Colonic mucosa (tissue), 4 donors: ENCODE results near the gene CHML. TPM values are rescaled to one million over a fixed set of nuclear protein-coding genes. Genes with fewer than 3 reads are reported as not detected.

Source experiments
- DNase-seq: peaks from one replicate; pipeline ENCODE4 v3.0.0-alpha.2; 2020
- H3K27ac ChIP-seq: fragments of 200-600 bp; one replicate; pipeline ENCODE4 v1.8.0; 2021
- H3K27me3 ChIP-seq: fragments of 200-600 bp; one replicate; pipeline ENCODE4 v1.8.0; 2021
- H3K36me3 ChIP-seq: fragments of 200-600 bp; one replicate; pipeline ENCODE4 v1.8.0; 2021
- H3K4me1 ChIP-seq: fragments of 200-600 bp; one replicate; pipeline ENCODE4 v1.8.0; 2021; ENCODE audit warnings: mild to moderate bottlenecking
- H3K4me3 ChIP-seq: fragments of 200-600 bp; one replicate; pipeline ENCODE4 v1.8.0; 2021
- H3K9ac ChIP-seq, 2 donors: one replicate each; pipeline ENCODE4 v1.7.0; 2013; ENCODE audit warnings: control low read depth in 2 of 2, low read depth in 2 of 2, low read length in 2 of 2
- H3K9me3 ChIP-seq: fragments of 200-600 bp; one replicate; pipeline ENCODE4 v1.8.0; 2021
- intact Hi-C: fragments of 100-400 bp; cut with DNase I; formaldehyde crosslinking; loops from one replicate; pipeline ENCODE4 v1.14.1; 2022
- total RNA-seq, 2 donors: library from RNA; stranded (reverse); fragmentation: NEBNext Ultra II Directional in 1 of 2; extraction: Animal tissue kit (Norgen Biotek cat#: 25700) in 1 of 2; gene quantifications; one replicate each; pipeline ENCODE4 v1.2.1, GENCODE V29; 2021
- TF ChIP-seq, protein P1 (sequence below): fragments of 200-600 bp; IDR thresholded peaks from one replicate; pipeline ENCODE4 v1.8.0; 2022; ENCODE audit warnings: antibody characterized with exemption, mild to moderate bottlenecking
- donor health status: healthy.
- donor health status: DM: no; HTN: no; CAD: no.
- donor health status: DM: no; HTN: no; CAD: no.

CHML gene
- total RNA-seq, 2 donors from 2014 or later, result 5.7 to 10.6 TPM

DNA sequence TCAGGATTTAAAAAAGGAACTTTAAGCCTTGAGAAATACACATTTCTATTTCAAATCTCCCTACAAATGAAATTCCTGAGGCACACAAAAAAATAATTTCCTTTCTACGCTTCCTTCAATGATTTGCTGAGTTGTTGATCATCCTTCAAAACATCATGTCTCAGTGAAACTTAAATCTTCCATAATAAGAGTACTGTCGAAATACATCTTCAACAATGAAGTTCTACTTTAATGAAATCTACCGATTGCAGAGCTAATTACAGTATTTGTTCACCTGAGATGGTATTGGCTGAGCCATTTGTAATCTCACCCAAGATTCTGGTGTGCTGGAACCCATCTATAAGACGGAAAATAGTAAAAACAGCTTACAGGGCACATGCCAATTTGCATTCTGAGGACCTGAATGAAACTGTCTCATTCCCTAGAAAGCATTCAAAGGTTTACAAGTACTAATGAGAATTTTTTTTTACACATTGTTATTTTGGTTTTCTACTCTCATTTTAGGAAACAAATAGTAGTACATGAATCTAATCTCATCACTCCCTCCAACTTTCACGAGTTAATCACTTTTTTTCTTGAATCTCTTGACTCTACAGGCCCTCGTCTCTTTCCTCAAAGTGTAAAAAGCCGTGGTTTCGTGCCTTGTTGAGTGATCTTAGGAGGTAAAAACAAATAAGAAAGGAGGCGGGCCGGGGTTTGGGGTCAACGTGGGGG lies 1.1 kb downstream of the CHML start:
- TF ChIP-seq, protein P1, sequence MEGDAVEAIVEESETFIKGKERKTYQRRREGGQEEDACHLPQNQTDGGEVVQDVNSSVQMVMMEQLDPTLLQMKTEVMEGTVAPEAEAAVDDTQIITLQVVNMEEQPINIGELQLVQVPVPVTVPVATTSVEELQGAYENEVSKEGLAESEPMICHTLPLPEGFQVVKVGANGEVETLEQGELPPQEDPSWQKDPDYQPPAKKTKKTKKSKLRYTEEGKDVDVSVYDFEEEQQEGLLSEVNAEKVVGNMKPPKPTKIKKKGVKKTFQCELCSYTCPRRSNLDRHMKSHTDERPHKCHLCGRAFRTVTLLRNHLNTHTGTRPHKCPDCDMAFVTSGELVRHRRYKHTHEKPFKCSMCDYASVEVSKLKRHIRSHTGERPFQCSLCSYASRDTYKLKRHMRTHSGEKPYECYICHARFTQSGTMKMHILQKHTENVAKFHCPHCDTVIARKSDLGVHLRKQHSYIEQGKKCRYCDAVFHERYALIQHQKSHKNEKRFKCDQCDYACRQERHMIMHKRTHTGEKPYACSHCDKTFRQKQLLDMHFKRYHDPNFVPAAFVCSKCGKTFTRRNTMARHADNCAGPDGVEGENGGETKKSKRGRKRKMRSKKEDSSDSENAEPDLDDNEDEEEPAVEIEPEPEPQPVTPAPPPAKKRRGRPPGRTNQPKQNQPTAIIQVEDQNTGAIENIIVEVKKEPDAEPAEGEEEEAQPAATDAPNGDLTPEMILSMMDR, result no peak
- intact Hi-C loops, result no loop called here
- peak overlapping the region; percentile 82 for H3K4me3 ChIP-seq
- no peaks in the 10 kb centered on the region for H3K27me3 ChIP-seq
- no peaks in the 10 kb centered on the region for H3K4me1 ChIP-seq
- peak overlapping the region; percentile 5 to 85 for H3K9ac ChIP-seq
- peak overlapping the region; percentile 78 for H3K27ac ChIP-seq
- no peak for DNase-seq
- H3K9me3 ChIP-seq, result no peaks in the 10 kb centered on the region
- H3K36me3 ChIP-seq, result no peaks in the 10 kb centered on the region

DNA sequence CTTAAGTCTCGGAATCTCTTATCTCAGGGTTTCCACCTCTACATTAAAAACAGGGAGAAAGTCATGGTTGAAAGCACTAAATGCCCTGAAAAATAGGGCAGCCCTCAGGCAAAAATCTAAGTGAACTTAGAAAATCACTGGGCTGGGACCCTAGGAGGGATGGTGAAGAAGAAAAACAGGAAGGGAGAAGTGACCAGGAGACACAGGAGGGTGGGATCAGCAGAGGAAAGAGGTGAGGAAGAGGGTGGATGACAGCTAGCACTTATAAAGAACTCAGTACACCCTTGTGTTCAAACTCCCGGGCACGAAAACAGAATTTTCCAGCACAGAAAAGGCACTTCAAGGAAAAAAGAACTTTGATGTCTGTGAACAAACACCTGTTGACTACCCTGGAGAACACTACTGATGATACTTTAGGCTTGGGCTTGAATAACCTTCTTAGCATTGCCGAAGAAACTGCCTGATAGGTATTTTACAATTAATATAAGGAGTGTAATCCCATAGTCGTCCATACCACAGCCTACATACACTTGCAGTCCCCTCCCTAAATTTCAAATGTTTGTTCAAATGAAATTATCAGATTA lies 2.0 kb downstream of the CHML start:
- Histone ChIP-seq H3K4me3 (no peak overlapping the region), H3K9ac (no peak overlapping the region), H3K36me3 (no peaks in the 10 kb centered on the region), H3K9me3 (no peaks in the 10 kb centered on the region), H3K27ac (no peak overlapping the region), H3K4me1 (no peaks in the 10 kb centered on the region), H3K27me3 (no peaks in the 10 kb centered on the region)
- TF ChIP-seq, protein P1, result no peak
- intact Hi-C loops, result no loop called here
- DNase-seq, result no peak

DNA sequence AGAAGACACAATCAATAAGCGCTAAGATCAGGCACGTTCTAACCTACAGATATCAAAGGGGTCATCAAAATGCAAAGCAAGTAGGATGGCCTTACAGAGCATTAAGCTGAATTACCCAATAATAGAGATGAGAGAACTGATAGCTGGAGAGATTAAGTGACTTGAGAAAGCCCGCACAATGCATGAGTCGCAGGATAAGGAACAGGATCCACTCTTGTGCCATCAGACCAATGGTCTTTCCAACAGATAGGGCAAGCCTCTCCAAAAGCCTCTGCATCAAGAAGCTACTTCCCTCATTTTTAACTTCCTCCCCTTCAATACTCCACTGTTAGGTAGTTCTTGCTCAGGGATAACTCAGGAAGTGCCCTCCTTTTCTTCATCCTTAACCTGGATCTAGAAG lies 2.6 kb downstream of the CHML start:
- Histone ChIP-seq H3K9me3 (no peaks in the 10 kb centered on the region), H3K4me1 (no peaks in the 10 kb centered on the region), H3K27ac (no peak overlapping the region), H3K36me3 (no peaks in the 10 kb centered on the region), H3K27me3 (no peaks in the 10 kb centered on the region), H3K9ac (no peak overlapping the region), H3K4me3 (no peak overlapping the region)
- intact Hi-C loops, result no loop called here
- TF ChIP-seq, protein P1, result no peak
- DNase-seq, result no peak

DNA sequence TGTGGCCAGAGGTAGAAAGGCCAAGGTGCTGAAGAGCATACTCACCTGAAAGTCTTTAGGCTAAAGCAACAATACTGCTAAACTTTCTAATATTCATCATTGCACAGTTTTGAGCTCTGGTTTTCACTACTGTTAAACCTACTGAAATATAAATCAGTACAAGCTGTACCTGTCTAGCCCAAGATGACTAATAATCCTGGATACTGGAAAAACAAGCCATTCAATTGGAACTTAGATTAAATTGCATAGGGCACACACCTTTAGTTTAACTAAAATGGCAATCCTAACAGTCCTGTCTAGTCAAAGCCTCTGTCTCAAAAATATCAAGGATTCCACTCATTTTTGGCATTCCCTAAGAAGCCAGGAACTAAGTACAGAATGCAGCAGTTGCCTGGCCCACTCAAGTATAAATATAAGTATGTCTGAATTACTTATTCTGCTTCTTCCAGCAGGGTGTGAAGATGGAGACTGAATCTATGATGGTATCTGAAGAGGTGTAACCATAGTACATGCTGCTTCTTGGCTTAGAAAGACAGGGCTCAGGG lies 3.1 kb downstream of the CHML start:
- intact Hi-C loops, result no loop called here
- H3K4me3 ChIP-seq, result no peak overlapping the region
- no peak overlapping the region for H3K9ac ChIP-seq
- no peaks in the 10 kb centered on the region for H3K9me3 ChIP-seq
- H3K27me3 ChIP-seq, result no peaks in the 10 kb centered on the region
- no peak overlapping the region for H3K27ac ChIP-seq
- TF ChIP-seq, protein P1, result no peak
- no peaks in the 10 kb centered on the region for H3K4me1 ChIP-seq
- no peak for DNase-seq
- no peaks in the 10 kb centered on the region for H3K36me3 ChIP-seq

DNA sequence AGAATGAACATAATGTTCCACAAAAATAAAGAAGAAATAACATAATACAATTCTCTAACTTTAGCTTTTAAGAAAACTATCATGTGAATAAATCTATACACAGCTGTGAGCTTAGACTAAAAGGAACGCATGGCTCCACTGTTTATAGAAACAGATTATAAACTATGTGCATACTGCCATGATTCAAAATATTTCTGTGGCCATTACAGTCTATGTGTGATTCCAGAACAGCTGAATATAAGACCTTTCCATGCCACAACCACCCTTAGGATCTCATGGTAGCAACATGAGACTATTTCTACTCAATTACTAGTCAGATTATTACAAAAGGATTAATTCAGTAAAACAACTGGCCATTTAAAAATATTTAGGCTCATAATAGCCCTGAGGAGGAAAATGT lies 3.9 kb downstream of the CHML start:
- no peaks in the 10 kb centered on the region for H3K36me3 ChIP-seq
- no peaks in the 10 kb centered on the region for H3K4me1 ChIP-seq
- no peaks in the 10 kb centered on the region for H3K27me3 ChIP-seq
- TF ChIP-seq, protein P1, result no peak
- no peak overlapping the region for H3K4me3 ChIP-seq
- intact Hi-C loops, result no loop called here
- no peak for DNase-seq
- H3K9me3 ChIP-seq, result no peaks in the 10 kb centered on the region
- no peak overlapping the region for H3K9ac ChIP-seq
- H3K27ac ChIP-seq, result no peak overlapping the region
